HUES6 (cell line): ENCODE data around the gene AVPR1A.

Experiments
- H3K27ac ChIP-seq: 2 replicates; pipeline ENCODE4 v1.7.0; 2013; ENCODE audit warnings: low read depth, mild to moderate bottlenecking, low read length, inconsistent platforms
- H3K27me3 ChIP-seq: 2 replicates; pipeline ENCODE4 v1.6.1; 2013; ENCODE audit warnings: low read length; ENCODE audit not compliant: control insufficient read depth, insufficient read depth
- H3K36me3 ChIP-seq: 2 replicates; pipeline ENCODE4 v1.6.1; 2013; ENCODE audit warnings: low read length; ENCODE audit not compliant: control insufficient read depth, insufficient read depth
- H3K4me1 ChIP-seq: 2 replicates; pipeline ENCODE4 v1.6.1; 2013; ENCODE audit warnings: low read length; ENCODE audit not compliant: control insufficient read depth, insufficient read depth
- H3K4me3 ChIP-seq: 2 replicates; pipeline ENCODE4 v1.5.1; 2013; ENCODE audit warnings: low read depth, low read length
- H3K9ac ChIP-seq: one replicate; pipeline ENCODE4 v1.6.1; 2013; ENCODE audit warnings: mild to moderate bottlenecking, low read length
- H3K9me3 ChIP-seq: 2 replicates; pipeline ENCODE4 v1.6.1; 2013; ENCODE audit warnings: low read depth, low read length; ENCODE audit not compliant: control insufficient read depth, insufficient read depth

AVPR1A gene

DNA sequence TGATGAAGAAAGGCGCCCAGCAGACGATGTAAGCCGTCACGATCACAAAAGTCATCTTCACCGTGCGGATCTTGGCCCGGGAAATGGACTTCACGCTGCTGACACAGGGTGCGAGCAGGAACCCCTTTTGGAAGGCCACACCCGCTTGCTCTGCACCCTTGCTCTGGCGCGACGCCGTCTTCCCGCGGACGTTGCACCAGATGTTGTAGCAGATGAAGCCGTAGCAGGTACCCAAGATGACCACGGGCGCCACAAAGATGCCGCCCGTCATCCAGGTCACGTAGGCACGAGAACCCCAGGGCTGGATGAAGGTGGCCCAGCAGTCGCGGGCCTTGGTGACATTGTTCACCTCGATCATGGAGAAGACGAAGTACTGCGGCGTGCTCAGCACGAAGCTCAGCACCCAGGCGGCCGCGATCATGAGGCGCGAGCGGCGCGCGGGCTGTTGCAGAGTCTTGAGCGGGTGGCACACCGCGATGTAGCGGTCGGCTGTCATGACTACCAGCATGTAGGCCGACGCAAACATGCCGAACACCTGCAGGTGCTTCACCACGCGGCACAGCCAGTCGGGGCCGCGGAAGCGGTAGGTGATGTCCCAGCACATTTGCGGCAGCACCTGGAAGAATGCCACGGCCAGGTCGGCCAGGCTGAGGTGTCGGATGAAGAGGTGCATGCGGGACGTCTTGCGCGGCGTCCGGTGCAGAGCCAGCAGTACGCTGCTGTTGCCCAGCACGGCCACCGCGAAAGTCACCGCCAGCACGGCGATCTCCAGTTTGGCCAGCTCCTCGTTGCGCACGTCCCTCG lies 890 bp downstream of the AVPR1A start:
- H3K9ac ChIP-seq = peak overlapping the region; percentile 16
- peak overlapping the region; percentile 71 for H3K4me3 ChIP-seq
- H3K27ac ChIP-seq = no peak overlapping the region
- H3K27me3 ChIP-seq = peaks cover 70% of the 10 kb centered on the region
- H3K36me3 ChIP-seq = no peaks in the 10 kb centered on the region
- peaks cover 8% of the 10 kb centered on the region; the same call in 1 of the 2 replicates for H3K9me3 ChIP-seq
- H3K4me1 ChIP-seq = peaks cover 4% of the 10 kb centered on the region; the same call in 1 of the 2 replicates

- Histone ChIP-seq H3K9me3 (no peaks in the 10 kb centered on the region), H3K27ac (no peak overlapping the region), H3K4me3 (no peak overlapping the region), H3K36me3 (no peaks in the 10 kb centered on the region), H3K9ac (no peak overlapping the region), H3K4me1 (no peaks in the 10 kb centered on the region), H3K27me3 (peaks cover 41% of the 10 kb centered on the region)
These were observed 6.4 kb downstream of the AVPR1A start for GRCh38 chr12:63144556-63144955.

DNA sequence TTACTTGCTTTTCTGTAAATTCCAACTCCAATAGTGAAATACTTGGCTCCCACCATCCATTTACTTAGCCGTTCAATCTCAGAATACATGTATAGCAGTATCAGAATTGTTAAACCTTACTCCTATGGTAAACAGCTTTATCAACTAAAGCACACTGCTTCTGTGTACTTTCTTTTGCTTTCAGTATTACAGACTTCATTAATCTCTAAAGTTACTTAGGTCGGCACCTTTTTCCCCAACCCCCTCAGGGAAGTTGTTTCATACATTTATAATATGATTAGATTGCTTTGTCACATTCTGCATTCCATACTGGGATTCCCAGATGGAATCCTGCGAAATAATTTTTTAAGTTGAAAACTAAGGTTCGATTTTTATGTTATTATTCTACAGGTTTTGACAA lies 12.5 kb downstream of the AVPR1A start:
- H3K4me3 ChIP-seq = no peak overlapping the region
- H3K9me3 ChIP-seq = no peaks in the 10 kb centered on the region
- no peaks in the 10 kb centered on the region for H3K4me1 ChIP-seq
- H3K27me3 ChIP-seq = no peaks in the 10 kb centered on the region
- no peak overlapping the region for H3K27ac ChIP-seq
- H3K36me3 ChIP-seq = no peaks in the 10 kb centered on the region
- no peak overlapping the region for H3K9ac ChIP-seq

GRCh38 chr12:63133981-63134380 lies 17.0 kb downstream of the AVPR1A start:
- Histone ChIP-seq H3K27me3 (no peaks in the 10 kb centered on the region), H3K9ac (no peak overlapping the region), H3K27ac (no peak overlapping the region), H3K4me1 (no peaks in the 10 kb centered on the region), H3K9me3 (no peaks in the 10 kb centered on the region), H3K4me3 (no peak overlapping the region), H3K36me3 (no peaks in the 10 kb centered on the region)

DNA sequence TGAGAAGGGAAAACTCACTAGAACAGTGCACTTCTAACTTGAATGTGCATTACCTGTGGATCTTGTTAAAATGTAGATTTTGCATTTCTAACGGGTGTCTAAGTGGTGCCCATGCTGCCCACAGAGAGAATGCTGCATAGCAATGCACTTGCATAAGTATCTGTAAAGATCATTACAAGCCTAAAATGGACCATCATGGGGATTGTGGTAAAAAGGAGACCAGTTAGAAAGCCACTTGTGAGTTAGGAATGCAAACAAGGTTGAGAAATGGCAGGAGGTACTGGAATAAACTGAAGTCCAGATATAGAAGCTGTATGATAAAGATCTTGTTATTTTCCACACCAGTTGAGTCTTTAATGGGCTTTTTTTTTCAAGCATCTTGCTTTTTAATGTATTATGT lies 18.8 kb downstream of the AVPR1A start:
- H3K4me1 ChIP-seq = no peaks in the 10 kb centered on the region
- H3K9ac ChIP-seq = no peak overlapping the region
- no peak overlapping the region for H3K4me3 ChIP-seq
- H3K27me3 ChIP-seq = no peaks in the 10 kb centered on the region
- H3K9me3 ChIP-seq = no peaks in the 10 kb centered on the region
- H3K27ac ChIP-seq = no peak overlapping the region
- no peaks in the 10 kb centered on the region for H3K36me3 ChIP-seq

DNA sequence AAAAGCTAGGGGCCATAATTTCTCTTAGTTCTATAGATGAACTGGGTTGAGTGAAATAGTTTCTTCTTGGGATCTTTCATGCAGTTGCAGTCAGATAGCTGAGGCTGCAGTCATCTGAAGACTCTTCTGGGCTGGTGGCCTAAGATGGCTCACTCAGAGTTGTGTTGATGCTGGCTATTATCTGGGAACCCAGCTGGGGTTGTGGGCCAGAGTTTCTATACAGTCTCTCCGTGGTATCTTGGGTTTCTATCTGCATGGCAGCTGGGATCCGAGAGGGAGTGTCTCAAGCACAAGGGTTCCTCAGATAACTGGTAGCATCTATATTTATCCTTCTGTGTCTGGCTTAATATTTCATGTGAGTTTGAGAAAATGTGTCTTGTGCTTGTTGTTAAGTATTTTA lies 21.1 kb downstream of the AVPR1A start:
- Histone ChIP-seq H3K36me3 (no peaks in the 10 kb centered on the region), H3K27ac (no peak overlapping the region), H3K4me3 (no peak overlapping the region), H3K27me3 (peaks cover 3% of the 10 kb centered on the region; the same call in 1 of the 2 replicates), H3K4me1 (no peaks in the 10 kb centered on the region), H3K9me3 (no peaks in the 10 kb centered on the region), H3K9ac (no peak overlapping the region)

DNA sequence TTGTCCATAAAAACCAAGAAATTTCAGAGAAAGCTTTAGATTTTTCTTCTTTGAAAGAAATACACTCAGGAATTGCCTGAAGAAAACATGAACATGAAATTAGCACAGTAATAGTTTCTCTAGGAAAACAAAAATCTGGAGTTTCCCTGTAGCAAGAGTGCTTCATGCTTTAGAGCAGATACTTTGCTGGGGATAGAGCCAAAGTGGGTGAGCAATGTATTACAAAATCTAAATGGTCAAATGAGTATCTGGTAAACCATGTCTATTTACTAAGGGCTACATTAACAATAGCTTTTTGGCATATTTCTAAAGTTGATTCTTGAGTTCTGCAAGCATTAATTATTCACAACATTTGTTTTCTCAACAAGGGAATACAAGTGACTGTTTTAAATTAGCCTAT lies 26.2 kb downstream of the AVPR1A start:
- Histone ChIP-seq H3K36me3 (no peaks in the 10 kb centered on the region), H3K27me3 (peaks cover 3% of the 10 kb centered on the region; the same call in 1 of the 2 replicates), H3K9me3 (no peaks in the 10 kb centered on the region), H3K9ac (no peak overlapping the region), H3K27ac (no peak overlapping the region), H3K4me3 (no peak overlapping the region), H3K4me1 (no peaks in the 10 kb centered on the region)

GRCh38 chr12:63103494-63104131 lies 47.4 kb downstream of the AVPR1A start:
- Histone ChIP-seq H3K4me1 (no peaks in the 10 kb centered on the region), H3K27ac (no peak overlapping the region), H3K36me3 (no peaks in the 10 kb centered on the region), H3K9me3 (0 out of 2 replicates have a peak, but pooled peaks cover 2% of the 10 kb centered on the region), H3K9ac (no peak overlapping the region), H3K4me3 (no peak overlapping the region), H3K27me3 (no peaks in the 10 kb centered on the region)

DNA sequence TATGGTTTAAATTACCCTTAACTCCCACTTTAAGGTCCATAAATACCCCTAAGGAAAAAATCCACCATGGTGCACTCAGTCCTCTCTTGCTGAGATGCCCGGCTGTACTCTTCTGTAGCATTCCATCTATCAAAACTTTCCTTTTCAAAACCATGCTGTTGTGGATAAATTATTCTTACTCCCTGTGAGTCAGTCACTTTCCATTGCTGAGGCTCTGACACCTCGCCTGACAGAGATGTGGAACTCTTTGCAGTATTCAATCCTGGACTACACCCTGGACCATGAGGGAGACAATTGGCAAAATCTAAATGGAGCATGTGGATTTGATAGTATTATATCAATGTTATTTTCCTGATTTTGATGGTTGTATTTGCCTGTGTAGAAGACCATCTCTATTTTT lies 49.1 kb downstream of the AVPR1A start:
- H3K27ac ChIP-seq = no peak overlapping the region

DNA sequence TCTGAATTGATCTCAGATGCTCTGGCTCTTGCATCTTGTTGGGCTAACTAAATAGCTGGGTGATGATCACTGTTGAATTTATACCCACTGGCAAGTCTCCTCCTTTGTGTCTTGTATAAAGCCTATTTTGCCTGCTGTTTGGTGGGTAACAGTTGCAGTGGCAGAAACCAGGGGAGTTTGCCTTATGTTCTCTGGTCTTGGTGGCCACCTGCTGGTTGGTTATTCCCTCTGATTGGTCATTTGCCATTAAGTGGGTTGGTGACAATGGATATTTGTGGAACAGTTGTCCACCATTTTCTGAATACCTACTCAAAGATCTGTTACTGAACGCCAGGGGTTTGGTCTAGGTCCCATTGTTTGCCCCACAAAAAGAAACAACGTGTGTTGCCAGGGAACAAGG lies 52.1 kb downstream of the AVPR1A start:
- Histone ChIP-seq H3K9ac (no peak overlapping the region), H3K4me1 (peaks cover 4% of the 10 kb centered on the region; the same call in 1 of the 2 replicates), H3K27me3 (no peaks in the 10 kb centered on the region), H3K36me3 (no peaks in the 10 kb centered on the region), H3K4me3 (no peak overlapping the region), H3K27ac (no peak overlapping the region), H3K9me3 (no peaks in the 10 kb centered on the region)

More for the DNA sequence above, 49.1 kb downstream of the AVPR1A start:
- Histone ChIP-seq H3K36me3 (no peaks in the 10 kb centered on the region), H3K4me3 (no peak overlapping the region), H3K9me3 (0 out of 2 replicates have a peak, but pooled peaks cover 2% of the 10 kb centered on the region), H3K4me1 (no peaks in the 10 kb centered on the region), H3K27me3 (no peaks in the 10 kb centered on the region), H3K9ac (no peak overlapping the region)

- no peak overlapping the region for H3K9ac ChIP-seq
- H3K4me3 ChIP-seq = no peak overlapping the region
- no peaks in the 10 kb centered on the region for H3K27me3 ChIP-seq
- H3K9me3 ChIP-seq = no peaks in the 10 kb centered on the region
- no peaks in the 10 kb centered on the region for H3K36me3 ChIP-seq
- peaks cover 6% of the 10 kb centered on the region; the same call in 1 of the 2 replicates for H3K4me1 ChIP-seq
- H3K27ac ChIP-seq = no peak overlapping the region
These were observed 55.5 kb downstream of the AVPR1A start for GRCh38 chr12:63095369-63095980.
